H54 (cell line): ENCODE data around the gene PRR16.

Source experiments
- DNase-seq: peaks from one replicate; pipeline ENCODE4 v3.0.0; 2011; ENCODE audit warnings: low spot score, mixed read lengths; ENCODE audit not compliant: insufficient read length
- FAIRE-seq: peaks from 3 replicates; lab custom pipeline; 2011; peaks lifted over from hg19 to GRCh38; lab: Jason Lieb, UNC
- POLR2A ChIP-seq: IDR thresholded peaks from 2 replicates; pipeline ENCODE4 v1.6.1; 2011; ENCODE audit warnings: low read depth, mild to moderate bottlenecking, low read length

The PRR16 gene

GRCh38 chr5:120476063-120476462 lies 12.0 kb downstream of the PRR16 start:
- FAIRE-seq (no peak), DNase-seq (no peak)
- TF ChIP-seq POLR2A = no peak

- TF ChIP-seq POLR2A = no peak
- no peak for DNase-seq
- FAIRE-seq = peak; percentile 53
These were observed 15.0 kb downstream of the PRR16 start for GRCh38 chr5:120479066-120479465.

GRCh38 chr5:120499876-120500563 lies 35.9 kb downstream of the PRR16 start:
- no peak for TF ChIP-seq POLR2A
- no peak for FAIRE-seq

GRCh38 chr5:120502531-120502930 lies 38.4 kb downstream of the PRR16 start:
- TF ChIP-seq POLR2A = no peak
- FAIRE-seq (no peak), DNase-seq (no peak)

More at GRCh38 chr5:120499876-120500563, 35.9 kb downstream of the PRR16 start:
- DNase-seq = no peak

GRCh38 chr5:120503341-120503740 lies 39.2 kb downstream of the PRR16 start:
- FAIRE-seq (no peak), DNase-seq (no peak)
- TF ChIP-seq POLR2A = no peak

- DNase-seq = no peak
- FAIRE-seq = no peak
- no peak for TF ChIP-seq POLR2A
These were observed 40.0 kb downstream of the PRR16 start for GRCh38 chr5:120504057-120504456.

- FAIRE-seq = peak; percentile 43
- DNase-seq = no peak
- TF ChIP-seq POLR2A = no peak
These were observed 43.1 kb downstream of the PRR16 start for GRCh38 chr5:120507197-120507596.

GRCh38 chr5:120507800-120508463 lies 43.8 kb downstream of the PRR16 start:
- FAIRE-seq (no peak), DNase-seq (no peak)
- TF ChIP-seq POLR2A = no peak

GRCh38 chr5:120509053-120509452 lies 45.0 kb downstream of the PRR16 start:
- FAIRE-seq = no peak
- TF ChIP-seq POLR2A = no peak

GRCh38 chr5:120510098-120510637 lies 46.1 kb downstream of the PRR16 start:
- no peak for FAIRE-seq
- DNase-seq = no peak

More at GRCh38 chr5:120509053-120509452, 45.0 kb downstream of the PRR16 start:
- no peak for DNase-seq

GRCh38 chr5:120510994-120511686 lies 47.0 kb downstream of the PRR16 start:
- no peak for TF ChIP-seq POLR2A
- DNase-seq (no peak), FAIRE-seq (no peak)

More at GRCh38 chr5:120510098-120510637, 46.1 kb downstream of the PRR16 start:
- TF ChIP-seq POLR2A = no peak

GRCh38 chr5:120512068-120512467 lies 48.0 kb downstream of the PRR16 start:
- TF ChIP-seq POLR2A = no peak
- no peak for FAIRE-seq
- DNase-seq = no peak

- no peak for DNase-seq
- TF ChIP-seq POLR2A = no peak
- FAIRE-seq = no peak
These were observed 48.9 kb downstream of the PRR16 start for GRCh38 chr5:120512791-120513650.
